GM19193 (cell line): ENCODE data around the gene APPBP2.

ENCODE experiments used
- POLR2A ChIP-seq: IDR thresholded peaks from 4 replicates; pipeline ENCODE4 v1.6.1; 2011; ENCODE audit not compliant: insufficient read depth, insufficient read length; ENCODE audit errors: extremely low read depth

APPBP2 gene

GRCh38 chr17:60393840-60394723, 132.0 kb downstream of the APPBP2 start:
- no peak for TF ChIP-seq POLR2A
